ENCODE results near the gene SLC25A33. TPM values are rescaled to one million over a fixed set of nuclear protein-coding genes. Genes with fewer than 3 reads are reported as not detected.
A peak's percentile ranks its signal among the peaks of the same experiment; 100 is the strongest.
"Not testable (repeated sequence)": the region's sequence is repeated elsewhere in the genome, so short reads cannot be mapped to it uniquely, and the experiment has no call there.

SLC25A33 gene, protein sequence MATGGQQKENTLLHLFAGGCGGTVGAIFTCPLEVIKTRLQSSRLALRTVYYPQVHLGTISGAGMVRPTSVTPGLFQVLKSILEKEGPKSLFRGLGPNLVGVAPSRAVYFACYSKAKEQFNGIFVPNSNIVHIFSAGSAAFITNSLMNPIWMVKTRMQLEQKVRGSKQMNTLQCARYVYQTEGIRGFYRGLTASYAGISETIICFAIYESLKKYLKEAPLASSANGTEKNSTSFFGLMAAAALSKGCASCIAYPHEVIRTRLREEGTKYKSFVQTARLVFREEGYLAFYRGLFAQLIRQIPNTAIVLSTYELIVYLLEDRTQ
- 4.4 TPM for polyA plus RNA-seq (ENCODE audit: insufficient read length)
- long read RNA-seq, donor 1, transcript SLC25A33-201 (7 exons, 3,854 nt): major isoform, 10 of 10 reads
- long read RNA-seq, donor 1, partial matches to known transcripts: 0 of 10 reads
- long read RNA-seq, donor 1, other reads (novel, unspliced or antisense): 0 of 10 reads
- long read RNA-seq, donor 2, transcript SLC25A33-201 (7 exons, 3,854 nt): major isoform, 8 of 8 reads
- long read RNA-seq, donor 2, partial matches to known transcripts: 0 of 8 reads
- long read RNA-seq, donor 2, other reads (novel, unspliced or antisense): 0 of 8 reads
- long read RNA-seq, donor 3, transcript SLC25A33-201 (7 exons, 3,854 nt): major isoform, 12 of 12 reads
- long read RNA-seq, donor 3, partial matches to known transcripts: 0 of 12 reads
- long read RNA-seq, donor 3, other reads (novel, unspliced or antisense): 0 of 12 reads
- long read RNA-seq, donor 4: 0 reads
- long read RNA-seq, donor 5, transcript SLC25A33-201 (7 exons, 3,854 nt): major isoform, 12 of 12 reads
- long read RNA-seq, donor 5, partial matches to known transcripts: 0 of 12 reads
- long read RNA-seq, donor 5, other reads (novel, unspliced or antisense): 0 of 12 reads
- long read RNA-seq, donor 6, transcript SLC25A33-201 (7 exons, 3,854 nt): major isoform, 6 of 6 reads
- long read RNA-seq, donor 6, partial matches to known transcripts: 0 of 6 reads
- long read RNA-seq, donor 6, other reads (novel, unspliced or antisense): 0 of 6 reads
- long read RNA-seq, donor 7, transcript SLC25A33-201 (7 exons, 3,854 nt): major isoform, 5 of 5 reads
- long read RNA-seq, donor 7, partial matches to known transcripts: 0 of 5 reads
- long read RNA-seq, donor 7, other reads (novel, unspliced or antisense): 0 of 5 reads
- long read RNA-seq, donor 8, partial matches to known transcripts: 0 of 2 reads
- long read RNA-seq, donor 8, other reads (novel, unspliced or antisense): 0 of 2 reads

- DNase-seq: peak; percentile 97
These were observed at the start of gene SLC25A33 for GRCh38 chr1:9539165-9539828. TSS of gene SLC25A33 (plus strand) at chr1:9539465. CDS start at chr1:9539692, 227 bp downstream.

DNA sequence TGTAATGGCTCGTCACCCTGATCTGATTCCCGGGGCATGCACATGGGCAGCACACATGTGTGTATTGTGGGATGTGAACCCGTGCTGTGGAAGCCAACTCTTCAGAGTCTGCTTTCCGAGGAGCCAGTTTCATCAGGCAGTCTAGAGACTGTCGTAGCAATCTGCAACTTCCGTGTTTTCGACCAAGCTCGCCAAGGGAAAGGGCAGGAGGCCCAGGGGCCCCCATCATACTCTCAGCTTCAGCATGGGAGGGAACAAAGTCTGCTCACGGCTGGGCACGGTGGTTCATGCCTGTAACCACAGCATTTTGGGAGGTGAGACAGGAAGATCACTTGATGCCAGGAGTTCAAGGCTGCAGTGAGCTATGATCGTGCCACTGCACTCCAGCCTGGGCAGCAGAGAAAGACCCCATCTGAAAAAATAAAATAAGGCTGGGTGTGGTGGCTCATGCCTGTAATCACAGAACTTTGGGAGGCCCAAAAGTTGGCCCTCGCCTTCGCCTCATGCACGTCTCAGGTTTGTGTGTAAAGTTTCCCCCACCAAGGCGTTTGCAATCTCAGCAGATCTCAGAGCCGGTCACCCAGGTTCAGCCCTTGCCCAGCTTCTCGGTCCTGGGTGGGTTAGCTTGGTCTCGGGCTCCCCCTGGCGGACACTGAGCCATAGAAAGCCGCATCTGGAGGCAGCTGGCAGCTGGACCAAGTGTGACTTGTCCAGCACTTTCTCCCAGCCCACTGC, 48.5 kb upstream of the SLC25A33 start:
- DNase-seq: peak; percentile 77

DNA sequence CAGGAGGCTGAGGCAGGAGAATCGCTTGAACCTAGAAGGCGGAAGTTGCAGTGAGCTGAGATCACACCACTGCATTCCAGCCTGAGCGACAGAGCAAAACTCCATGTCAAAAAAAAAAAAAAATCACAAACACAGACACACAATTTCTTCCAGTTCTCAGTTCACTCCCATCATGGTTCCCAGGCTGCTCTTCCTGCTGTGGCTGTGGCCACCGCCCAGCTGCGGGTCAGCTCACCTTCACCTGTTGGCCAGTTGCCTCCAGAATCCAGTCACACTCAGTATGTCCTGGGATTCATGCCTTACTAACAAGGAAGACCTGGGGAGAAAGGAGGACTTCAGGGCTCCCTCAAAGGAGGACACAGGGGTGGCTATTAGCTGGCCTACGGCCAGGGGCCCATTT, 45.9 kb upstream of the SLC25A33 start:
- no peak for DNase-seq

DNA sequence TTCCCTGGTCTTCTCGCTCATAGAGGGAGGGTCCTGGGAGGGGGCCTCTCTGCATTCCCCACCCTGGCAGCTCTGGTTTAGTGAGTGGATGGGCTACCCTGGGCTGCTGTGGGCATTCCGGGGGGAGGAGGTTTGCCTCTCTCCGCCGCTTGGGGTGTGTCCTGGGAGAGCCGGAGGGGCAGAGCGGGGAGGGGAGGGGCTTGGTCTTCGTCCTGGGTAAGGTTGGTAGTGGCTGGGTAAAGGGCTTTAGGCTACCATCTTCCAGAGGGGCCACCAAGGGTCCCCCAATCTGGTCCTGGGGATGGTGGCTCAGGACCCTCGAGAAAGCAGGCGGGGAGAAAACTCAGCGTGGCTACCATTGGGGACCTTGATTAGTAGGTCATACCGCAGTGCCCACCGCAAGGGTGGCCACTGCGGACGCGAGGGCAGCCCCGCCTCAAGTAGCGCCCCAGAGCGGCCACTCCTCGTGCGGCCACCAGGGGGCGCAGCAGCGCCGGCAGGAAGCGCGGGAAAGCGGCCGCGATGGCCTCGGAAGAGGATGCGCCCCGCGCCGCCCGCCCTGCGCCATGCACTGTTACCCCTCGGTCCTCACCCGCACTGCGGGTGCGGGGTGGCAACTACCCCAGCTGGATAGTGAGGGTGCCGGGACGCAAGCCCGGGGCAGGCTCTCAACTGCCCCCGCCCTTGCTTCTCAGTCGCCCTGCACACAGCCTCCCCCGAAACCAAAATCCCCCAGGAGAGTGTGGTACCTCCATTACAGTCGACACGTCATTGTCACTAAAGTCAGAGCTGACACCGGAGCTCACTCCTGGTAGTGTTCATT, 44.1 kb upstream of the SLC25A33 start:
- DNase-seq: no peak

DNA sequence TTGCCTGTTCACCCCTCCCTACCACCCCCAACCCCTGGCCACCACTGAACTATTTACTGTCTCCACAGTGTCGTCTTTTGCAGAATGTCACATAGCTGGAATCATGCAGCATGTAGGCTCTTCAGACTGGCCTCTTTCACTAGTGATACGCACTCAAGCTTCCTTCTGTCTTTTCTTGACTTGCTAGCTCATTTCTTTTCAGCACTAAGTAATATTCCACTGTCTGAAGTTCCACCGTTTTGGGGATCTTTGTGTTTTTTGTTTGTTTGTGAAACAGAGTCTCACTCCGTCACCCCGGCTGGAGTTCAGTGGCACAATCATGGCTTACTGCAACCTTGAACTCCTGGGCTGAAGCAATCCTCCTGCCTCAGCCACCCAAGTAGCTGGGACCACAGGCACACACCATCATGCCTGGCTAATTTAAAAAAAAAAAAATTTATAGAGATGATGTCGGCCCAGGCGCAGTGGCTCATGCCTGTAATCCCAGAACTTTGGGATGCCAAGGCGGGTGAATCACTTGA, 43.4 kb upstream of the SLC25A33 start:
- DNase-seq: no peak

- DNase-seq: peak; percentile 52
These were observed 38.2 kb upstream of the SLC25A33 start for GRCh38 chr1:9500756-9501754.

GRCh38 chr1:9503001-9503675, 36.1 kb upstream of the SLC25A33 start:
- no peak for DNase-seq

- no peak for DNase-seq
These were observed 34.1 kb upstream of the SLC25A33 start for GRCh38 chr1:9505143-9505542.

- no peak for DNase-seq
These were observed 32.4 kb upstream of the SLC25A33 start for GRCh38 chr1:9506901-9507300.

- no peak for DNase-seq
These were observed 29.1 kb upstream of the SLC25A33 start for GRCh38 chr1:9510130-9510529.

DNA sequence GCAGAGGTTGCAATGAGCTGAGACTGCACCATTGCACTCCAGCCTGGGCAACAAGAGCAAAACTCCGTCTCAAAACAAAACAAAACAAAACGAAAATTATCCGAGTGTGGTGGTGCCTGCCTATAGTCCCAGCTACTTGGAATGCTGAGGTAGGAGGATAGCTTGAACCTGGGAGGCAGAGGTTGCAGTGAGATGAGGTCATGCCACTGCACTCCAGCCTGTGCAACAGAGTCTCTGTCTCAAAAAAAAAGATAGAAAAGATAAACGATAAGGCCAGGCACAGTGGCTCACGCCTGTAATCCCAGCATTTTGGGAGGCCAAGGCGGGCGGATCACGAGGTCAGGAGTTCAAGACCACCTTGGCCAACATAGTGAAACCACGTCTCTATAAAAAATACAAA, 23.7 kb upstream of the SLC25A33 start:
- not testable (repeated sequence) for DNase-seq

DNA sequence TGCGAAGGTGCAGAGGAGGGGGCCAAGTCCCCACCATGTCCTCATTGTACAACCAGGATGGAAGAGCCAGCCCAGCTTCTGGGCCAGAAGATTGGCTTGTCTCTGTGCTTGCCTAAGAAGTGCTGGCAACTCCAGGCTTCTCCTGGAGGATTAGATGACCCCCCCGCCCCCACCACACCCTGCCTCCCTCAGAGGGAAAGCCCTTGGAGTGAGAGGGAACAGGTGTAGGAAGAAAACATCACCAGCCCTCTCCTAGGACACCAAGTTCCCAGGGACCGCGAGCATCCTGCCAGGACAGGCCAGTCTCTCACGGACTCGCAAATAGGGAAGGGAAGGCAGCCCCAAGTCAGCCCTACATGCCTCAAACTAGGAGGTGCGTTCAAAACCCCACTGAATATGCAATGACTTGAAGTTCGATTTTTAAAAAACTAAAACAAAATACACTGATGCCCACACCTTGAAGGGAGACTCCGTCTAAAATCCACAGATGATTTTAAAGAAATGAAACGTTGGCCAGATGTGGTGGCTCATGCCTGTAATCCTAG, 20.7 kb upstream of the SLC25A33 start:
- no peak for DNase-seq

GRCh38 chr1:9520411-9520810, 18.9 kb upstream of the SLC25A33 start:
- DNase-seq: no peak

GRCh38 chr1:9529190-9529589, 10.1 kb upstream of the SLC25A33 start:
- no peak for DNase-seq

DNA sequence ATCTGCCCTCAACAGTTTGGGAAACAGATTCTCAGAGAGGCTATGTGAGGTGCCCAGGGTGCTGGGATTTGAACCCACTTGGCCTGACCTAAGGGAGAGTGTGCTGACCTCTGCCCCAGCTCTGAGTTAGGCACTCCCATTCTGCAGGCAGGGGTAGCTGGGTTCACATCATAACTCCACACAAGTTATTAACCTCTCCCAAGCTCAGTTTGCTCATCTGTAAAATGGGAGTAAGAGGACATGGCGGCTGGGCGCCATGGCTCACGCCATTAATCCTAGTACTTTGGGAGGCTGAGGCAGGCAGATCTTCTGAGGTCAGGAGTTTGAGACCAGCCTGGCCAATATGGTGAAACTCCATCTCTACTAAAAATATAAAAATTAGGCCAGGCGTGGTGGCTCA, 8.9 kb upstream of the SLC25A33 start:
- no peak for DNase-seq

GRCh38 chr1:9534953-9535352, 4.3 kb upstream of the SLC25A33 start:
- no peak for DNase-seq

DNA sequence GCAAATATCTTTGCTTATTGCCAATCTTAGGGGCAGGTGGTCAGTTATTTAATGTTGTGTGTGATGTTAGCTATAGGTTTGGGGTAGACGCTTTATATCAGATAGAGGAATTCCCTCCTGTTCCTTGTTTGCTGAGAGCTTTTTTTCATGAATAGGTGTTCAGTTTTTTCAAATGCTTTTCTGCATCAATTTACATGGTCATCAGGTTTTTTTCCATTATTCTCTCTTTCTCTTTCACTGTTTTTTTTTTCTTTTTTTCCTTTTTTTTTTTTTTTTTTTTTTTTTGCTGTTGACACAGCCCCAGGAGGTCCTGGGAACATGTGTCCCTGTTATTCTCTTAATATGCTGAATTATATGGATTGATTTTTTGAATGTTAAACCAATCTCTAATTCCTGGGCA, 3.0 kb upstream of the SLC25A33 start:
- DNase-seq: no peak
